Spleen (tissue), 11 donors: ENCODE measurements around the gene CRYAA. TPM values are rescaled to one million over a fixed set of nuclear protein-coding genes. Genes with fewer than 3 reads are reported as not detected.

ENCODE experiments used
- DNase-seq: peaks from one replicate; pipeline ENCODE4 v3.0.0-alpha.2; 2020
- H3K27ac ChIP-seq, 8 donors: fragments of 200-600 bp; sonication (generic) in 7 of 8; 1 replicate in 4 of 8; 2 replicates in 4 of 8; pipeline versions ENCODE4 v1.5.0 to v1.8.0; 2016 to 2021; ENCODE audit warnings: inconsistent platforms in 4 of 8, mild to moderate bottlenecking in 4 of 8, moderate library complexity in 1 of 8
- H3K27me3 ChIP-seq, 7 donors: fragments of 200-600 bp; sonication (generic) in 6 of 7; replicated peaks in 1 of 7; 1 replicate in 4 of 7; 2 replicates in 3 of 7; pipeline versions ENCODE4 v1.5.0 to v1.8.0; 2016 to 2021; ENCODE audit warnings: inconsistent platforms in 3 of 7, mild to moderate bottlenecking in 1 of 7
- H3K36me3 ChIP-seq, 6 donors: fragments of 200-600 bp; sonication (generic) in 5 of 6; 1 replicate in 4 of 6; 2 replicates in 2 of 6; pipeline versions ENCODE4 v1.5.0 to v1.8.0; 2016 to 2021; ENCODE audit warnings: inconsistent platforms in 2 of 6
- H3K4me1 ChIP-seq, 6 donors: fragments of 200-600 bp; sonication (generic) in 5 of 6; 1 replicate in 3 of 6; 2 replicates in 3 of 6; pipeline versions ENCODE4 v1.5.0 to v1.8.0; 2016 to 2021; ENCODE audit warnings: inconsistent platforms in 3 of 6
- H3K4me3 ChIP-seq, 8 donors: fragments of 200-600 bp; sonication (generic) in 7 of 8; 1 replicate in 4 of 8; 2 replicates in 4 of 8; pipeline versions ENCODE4 v1.5.0 to v1.8.0; 2016 to 2021; ENCODE audit warnings: inconsistent platforms in 4 of 8, mild to moderate bottlenecking in 4 of 8, moderate library complexity in 2 of 8
- H3K9me3 ChIP-seq, 8 donors: fragments of 200-600 bp; sonication (generic) in 7 of 8; 1 replicate in 4 of 8; 2 replicates in 4 of 8; pipeline versions ENCODE4 v1.5.0 to v1.8.0; 2016 to 2021; ENCODE audit warnings: inconsistent platforms in 4 of 8
- POLR2A ChIP-seq, 3 donors: fragments of 450-650 bp; IDR thresholded peaks; one replicate each; pipeline ENCODE4 v1.5.1; 2017; ENCODE audit warnings: antibody characterized with exemption in 3 of 3, mild to moderate bottlenecking in 1 of 3
- POLR2AphosphoS5 ChIP-seq, 3 donors: sonication (generic); formaldehyde crosslinking; IDR thresholded peaks; one replicate each; pipeline ENCODE4 v1.5.1; 2017; ENCODE audit warnings: antibody characterized with exemption in 3 of 3
- whole genome bisulfite sequencing, 5 donors: extraction: QIAGEN DNeasy Blood & Tissue Kit in 3 of 5; methylation state at CpG; one replicate each; pipeline versions ENCODE4 v1.1.5 to v1.1.7; 2013 to 2018; 5-methylcytosine and 5-hydroxymethylcytosine counted together
- intact Hi-C: fragments of 100-400 bp; cut with DNase I; formaldehyde crosslinking; loops from one replicate; pipeline ENCODE4 v1.15.0; 2023; ENCODE audit warnings: low total_unique reads
- polyA plus RNA-seq, 3 donors: library from polyadenylated mRNA; stranded (reverse); fragments of 200-250 nt; gene quantifications; one replicate each; pipeline ENCODE4 v1.2.1, GENCODE V29; 2013
- total RNA-seq, 7 donors: library from RNA; depleted of rRNA in 3 of 7; stranded (reverse); fragments of >200 nt in 3 of 7; fragmentation: NEBNext Ultra II Directional in 4 of 7; extraction: Animal tissue kit (Norgen Biotek cat#: 25700) in 4 of 7; gene quantifications; one replicate each; pipeline versions ENCODE4 v1.1.0 to v1.2.1, GENCODE V29; 2016 to 2021
- TF ChIP-seq, protein P1 (sequence below), 11 experiments: fragments of 200-600 bp in 7 of 11; fragments of 450-650 bp in 4 of 11; sonication (generic) in 4 of 11; IDR thresholded peaks in 8 of 11; conservative IDR thresholded peaks in 3 of 11; 1 replicate in 7 of 11; 2 replicates in 4 of 11; pipeline versions ENCODE4 v1.4.0 to v1.8.0; 2016 to 2021; ENCODE audit warnings: antibody characterized with exemption in 11 of 11, inconsistent platforms in 4 of 11, mild to moderate bottlenecking in 1 of 11
- donor health status: healthy with polysubstance abuse.
- donor health status: DM: no; HTN: no; CAD: no; lungs with moderate emphysema.
- donor health status: DM: no; HTN: no; CAD: no.
- donor health status: Bipolar disorder and iron deficiency.
- donor health status: healthy.
- donor health status: DM: no; HTN: no; CAD: no.
- donor health status: DM: yes; HTN: yes; CAD: no.

Gene CRYAA
- total and polyA plus RNA-seq, 10 donors: not detected

DNA sequence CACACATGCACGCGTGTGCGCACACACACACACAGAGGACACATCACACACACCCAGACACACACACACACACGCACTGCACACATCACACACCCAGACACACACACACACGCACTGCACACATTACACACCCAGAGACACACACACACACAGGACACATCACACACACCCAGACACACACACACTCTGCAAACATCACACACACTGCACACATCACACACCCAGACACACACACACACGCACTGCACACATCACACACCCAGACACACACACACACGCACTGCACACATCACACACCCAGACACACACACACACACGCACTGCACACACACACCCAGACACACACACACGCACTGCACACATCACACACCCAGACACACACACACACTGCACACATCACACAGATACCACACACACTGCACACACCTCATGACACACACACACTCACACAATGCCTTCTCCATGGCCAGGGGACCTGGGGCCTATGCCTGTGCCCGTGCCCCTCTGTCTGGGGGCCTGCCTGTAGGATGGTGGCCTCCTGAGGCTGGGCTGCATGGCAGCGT is 24.4 kb downstream of the CRYAA start:
- Histone ChIP-seq H3K4me3 (no peak overlapping the region), H3K4me1 (peaks cover 0 to 36% (median 28%) of the 10 kb centered on the region in 6 donors), H3K27me3 (peaks cover 0 to 29% (median 0%) of the 10 kb centered on the region in 7 donors), H3K9me3 (peaks cover 0 to 8% (median 6%) of the 10 kb centered on the region in 8 donors), H3K27ac (no peak overlapping the region), H3K36me3 (no peaks in the 10 kb centered on the region)
- TF ChIP-seq, protein P1, sequence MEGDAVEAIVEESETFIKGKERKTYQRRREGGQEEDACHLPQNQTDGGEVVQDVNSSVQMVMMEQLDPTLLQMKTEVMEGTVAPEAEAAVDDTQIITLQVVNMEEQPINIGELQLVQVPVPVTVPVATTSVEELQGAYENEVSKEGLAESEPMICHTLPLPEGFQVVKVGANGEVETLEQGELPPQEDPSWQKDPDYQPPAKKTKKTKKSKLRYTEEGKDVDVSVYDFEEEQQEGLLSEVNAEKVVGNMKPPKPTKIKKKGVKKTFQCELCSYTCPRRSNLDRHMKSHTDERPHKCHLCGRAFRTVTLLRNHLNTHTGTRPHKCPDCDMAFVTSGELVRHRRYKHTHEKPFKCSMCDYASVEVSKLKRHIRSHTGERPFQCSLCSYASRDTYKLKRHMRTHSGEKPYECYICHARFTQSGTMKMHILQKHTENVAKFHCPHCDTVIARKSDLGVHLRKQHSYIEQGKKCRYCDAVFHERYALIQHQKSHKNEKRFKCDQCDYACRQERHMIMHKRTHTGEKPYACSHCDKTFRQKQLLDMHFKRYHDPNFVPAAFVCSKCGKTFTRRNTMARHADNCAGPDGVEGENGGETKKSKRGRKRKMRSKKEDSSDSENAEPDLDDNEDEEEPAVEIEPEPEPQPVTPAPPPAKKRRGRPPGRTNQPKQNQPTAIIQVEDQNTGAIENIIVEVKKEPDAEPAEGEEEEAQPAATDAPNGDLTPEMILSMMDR (IDR thresholded peaks at IDR 0.05 in 8 of 11, conservative IDR thresholded peaks at IDR 0.05 in 3 of 11): no peak
- 90 to 99% (median 95%) methylated on average over 8 to 10 of the region's 11 CpGs for WGBS, 5 donors
- intact Hi-C loops: no loop called here
- DNase-seq: no peak

DNA sequence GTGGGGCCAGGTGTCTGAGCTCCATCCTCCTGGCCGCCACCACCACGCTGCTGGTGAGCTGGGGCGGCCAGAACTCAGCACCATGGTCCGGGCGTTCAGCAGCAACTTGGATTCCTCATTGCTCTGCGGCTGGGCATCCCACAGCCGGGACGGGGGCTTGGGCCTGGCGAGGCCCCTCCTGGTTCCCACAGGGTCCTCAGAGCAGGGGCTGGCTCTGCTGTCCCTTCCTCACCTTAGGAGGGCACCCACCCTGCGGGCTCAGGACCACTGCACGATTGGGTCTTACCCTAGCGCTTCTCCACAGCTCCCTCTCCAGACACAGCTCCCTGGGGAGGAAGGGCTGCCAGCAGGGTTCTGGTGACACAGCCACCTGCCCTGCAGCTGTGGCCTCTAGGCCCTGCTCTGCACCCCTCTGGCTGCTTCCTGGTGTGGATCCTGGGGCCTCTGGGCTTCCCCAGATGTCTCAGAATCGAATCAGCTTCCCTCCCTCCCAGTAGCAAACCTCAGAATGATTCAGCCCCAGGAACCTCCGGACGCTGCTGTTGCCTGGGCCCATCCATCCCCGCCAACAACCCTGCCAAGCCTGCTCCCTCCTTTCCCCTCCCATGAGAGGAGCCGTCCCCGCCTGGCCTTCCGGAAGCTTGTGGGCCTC is 25.0 kb downstream of the CRYAA start:
- intact Hi-C loops: no loop called here

DNA sequence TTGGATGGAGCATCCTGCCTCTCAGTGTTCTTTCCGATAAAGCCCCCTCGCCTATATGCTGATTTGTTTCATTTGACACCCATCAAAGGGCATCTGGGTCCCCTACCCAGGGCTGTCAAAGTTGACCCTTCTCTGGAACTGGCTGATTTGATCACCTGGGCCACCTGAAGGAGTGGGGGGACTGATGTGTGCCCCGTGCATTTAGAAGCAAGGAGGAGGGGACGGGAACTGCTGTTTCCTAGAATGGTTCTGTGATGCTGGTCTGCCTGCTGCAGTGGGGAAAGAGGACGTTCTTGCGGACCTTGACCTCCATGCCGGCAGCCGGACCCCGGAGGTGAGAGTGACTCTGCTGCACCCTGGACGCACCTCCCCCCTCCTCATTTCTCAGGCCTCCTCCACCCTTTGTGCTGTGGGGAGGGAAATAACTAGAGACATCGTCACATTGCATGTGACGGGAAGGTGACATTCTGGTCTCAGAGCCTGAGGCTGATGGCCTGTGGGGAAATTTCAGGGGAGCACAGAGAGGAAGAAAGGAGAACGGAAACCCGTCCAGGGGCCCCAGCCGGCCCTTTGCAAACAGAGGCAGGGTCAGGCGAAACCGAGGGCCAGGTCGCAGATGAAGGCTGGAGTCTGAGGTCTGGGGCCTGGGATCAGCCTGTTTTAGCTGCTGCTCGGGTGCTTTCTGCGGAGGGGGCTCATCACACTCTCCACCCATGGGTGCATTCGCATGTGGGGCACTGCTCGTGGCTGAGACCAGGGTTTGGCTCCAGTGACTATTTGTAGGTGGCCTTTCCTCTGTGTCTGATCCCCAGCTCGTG is 25.7 kb downstream of the CRYAA start:
- TF ChIP-seq, protein P1 (IDR thresholded peaks at IDR 0.05 in 8 of 11, conservative IDR thresholded peaks at IDR 0.05 in 3 of 11): no peak
- no peak for TF ChIP-seq POLR2A (IDR thresholded peaks at IDR 0.05)
- TF ChIP-seq POLR2AphosphoS5 (IDR thresholded peaks at IDR 0.05): no peak
- Histone ChIP-seq H3K9me3 (peaks cover 0 to 21% (median 18%) of the 10 kb centered on the region in 8 donors), H3K27ac (peak overlapping the region in 6 of 8 donors; percentile 16 to 56 (median 42)), H3K27me3 (peaks cover 0 to 29% (median 0%) of the 10 kb centered on the region in 7 donors), H3K36me3 (no peaks in the 10 kb centered on the region), H3K4me1 (peaks cover 0 to 29% (median 22%) of the 10 kb centered on the region in 6 donors), H3K4me3 (no peak overlapping the region)
- intact Hi-C loops: no loop called here
- peak; percentile 47 for DNase-seq
- WGBS, 5 donors: 58 to 74% (median 73%) methylated on average over 23 of the region's 23 CpGs

More for the DNA sequence above, 25.0 kb downstream of the CRYAA start:
- H3K4me3 ChIP-seq: no peak overlapping the region
- peaks cover 0 to 14% (median 12%) of the 10 kb centered on the region in 8 donors for H3K9me3 ChIP-seq
- peaks cover 0 to 32% (median 25%) of the 10 kb centered on the region in 6 donors for H3K4me1 ChIP-seq
- TF ChIP-seq POLR2AphosphoS5 (IDR thresholded peaks at IDR 0.05): no peak
- no peak for TF ChIP-seq POLR2A (IDR thresholded peaks at IDR 0.05)
- TF ChIP-seq, protein P1 (IDR thresholded peaks at IDR 0.05 in 8 of 11, conservative IDR thresholded peaks at IDR 0.05 in 3 of 11): no peak
- peak overlapping the region in 1 of 8 donors; percentile 54 for H3K27ac ChIP-seq
- 54 to 67% (median 61%) methylated on average over 13 to 19 of the region's 19 CpGs for WGBS, 5 donors
- H3K36me3 ChIP-seq: no peaks in the 10 kb centered on the region
- DNase-seq: peak; percentile 65
- H3K27me3 ChIP-seq: peaks cover 0 to 29% (median 0%) of the 10 kb centered on the region in 7 donors
